22Rv1 (cell line): ENCODE data around the gene APC.

Experiments used
- H3K27ac ChIP-seq: fragments of 450-650 bp; 2 replicates; pipeline ENCODE4 v1.5.1; 2017
- ZFX ChIP-seq: fragments of 450-650 bp; IDR thresholded peaks from 2 replicates; pipeline ENCODE4 v1.6.1; 2017; ENCODE audit warnings: antibody characterized with exemption, borderline replicate concordance
- TF ChIP-seq, protein P1 (sequence below): fragments of 450-650 bp; IDR thresholded peaks from 2 replicates; pipeline ENCODE4 v1.5.1; 2017; ENCODE audit warnings: mild to moderate bottlenecking

APC gene

DNA sequence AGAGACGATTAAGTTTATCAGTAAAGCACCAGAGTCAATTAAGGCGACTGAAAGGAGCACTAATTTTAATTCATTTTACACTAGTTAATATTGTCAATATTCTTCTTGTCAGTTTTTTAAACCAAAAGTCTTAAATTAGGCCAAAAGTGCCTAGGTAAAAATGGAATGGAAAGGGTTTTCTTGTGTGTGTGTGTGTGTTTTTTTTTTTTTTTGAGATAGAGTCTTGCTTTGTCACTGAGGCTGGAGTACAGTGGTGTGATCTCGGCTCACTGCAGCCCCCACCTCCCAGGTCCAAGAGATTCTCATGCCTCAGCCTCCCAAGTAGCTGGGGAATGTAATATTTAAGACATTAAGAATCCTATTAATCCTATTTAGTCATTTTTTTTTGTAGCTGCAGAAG is 3.1 kb upstream of the APC start:
- no peak overlapping the region for H3K27ac ChIP-seq
- TF ChIP-seq, protein P1, sequence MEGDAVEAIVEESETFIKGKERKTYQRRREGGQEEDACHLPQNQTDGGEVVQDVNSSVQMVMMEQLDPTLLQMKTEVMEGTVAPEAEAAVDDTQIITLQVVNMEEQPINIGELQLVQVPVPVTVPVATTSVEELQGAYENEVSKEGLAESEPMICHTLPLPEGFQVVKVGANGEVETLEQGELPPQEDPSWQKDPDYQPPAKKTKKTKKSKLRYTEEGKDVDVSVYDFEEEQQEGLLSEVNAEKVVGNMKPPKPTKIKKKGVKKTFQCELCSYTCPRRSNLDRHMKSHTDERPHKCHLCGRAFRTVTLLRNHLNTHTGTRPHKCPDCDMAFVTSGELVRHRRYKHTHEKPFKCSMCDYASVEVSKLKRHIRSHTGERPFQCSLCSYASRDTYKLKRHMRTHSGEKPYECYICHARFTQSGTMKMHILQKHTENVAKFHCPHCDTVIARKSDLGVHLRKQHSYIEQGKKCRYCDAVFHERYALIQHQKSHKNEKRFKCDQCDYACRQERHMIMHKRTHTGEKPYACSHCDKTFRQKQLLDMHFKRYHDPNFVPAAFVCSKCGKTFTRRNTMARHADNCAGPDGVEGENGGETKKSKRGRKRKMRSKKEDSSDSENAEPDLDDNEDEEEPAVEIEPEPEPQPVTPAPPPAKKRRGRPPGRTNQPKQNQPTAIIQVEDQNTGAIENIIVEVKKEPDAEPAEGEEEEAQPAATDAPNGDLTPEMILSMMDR: no peak
- no peak for TF ChIP-seq ZFX

- H3K27ac ChIP-seq: no peak overlapping the region
- no peak for TF ChIP-seq ZFX
- TF ChIP-seq, protein P1: no peak
Observed at GRCh38 chr5:112735702-112736101, 2.0 kb upstream of the APC start.

DNA sequence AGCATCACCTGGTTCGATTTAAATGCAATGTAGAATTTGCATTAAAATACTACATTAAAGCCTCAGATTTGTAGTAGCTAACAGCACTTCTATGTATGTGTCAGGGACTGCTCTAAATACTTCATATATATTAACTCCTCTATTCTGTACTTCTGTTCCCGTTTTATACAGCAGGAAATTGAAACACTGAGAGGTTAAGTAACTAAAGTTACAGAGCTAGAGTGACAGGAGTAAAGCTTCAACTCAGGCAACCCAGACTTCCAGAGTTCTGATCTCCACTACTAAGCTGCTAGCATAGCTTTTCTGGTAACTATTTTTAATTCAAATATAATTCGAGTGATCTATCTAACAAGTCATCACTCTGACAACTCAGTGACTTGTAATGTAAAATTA is 619 bp upstream of the APC start:
- no peak for TF ChIP-seq ZFX
- TF ChIP-seq, protein P1: no peak
- no peak overlapping the region for H3K27ac ChIP-seq

DNA sequence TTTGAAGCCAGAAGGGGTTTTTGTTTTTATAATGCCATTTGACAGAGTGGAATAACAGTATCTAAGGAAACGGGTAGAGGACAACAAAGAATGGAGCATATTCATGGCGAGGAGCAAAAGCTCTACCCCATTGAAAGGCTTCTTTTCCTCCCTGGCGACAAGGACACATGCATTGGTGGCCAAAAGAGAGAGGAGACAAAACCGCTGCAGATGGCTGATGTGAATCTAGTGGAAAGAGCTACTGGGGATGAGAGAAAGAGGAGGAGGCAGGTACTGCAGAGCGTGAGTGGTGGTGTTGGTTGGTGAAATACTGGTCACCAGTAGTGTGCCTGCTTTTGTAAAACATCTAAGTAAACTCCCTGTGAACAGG is 491 bp downstream of the APC start:
- no peak overlapping the region for H3K27ac ChIP-seq
- no peak for TF ChIP-seq ZFX
- TF ChIP-seq, protein P1: no peak

DNA sequence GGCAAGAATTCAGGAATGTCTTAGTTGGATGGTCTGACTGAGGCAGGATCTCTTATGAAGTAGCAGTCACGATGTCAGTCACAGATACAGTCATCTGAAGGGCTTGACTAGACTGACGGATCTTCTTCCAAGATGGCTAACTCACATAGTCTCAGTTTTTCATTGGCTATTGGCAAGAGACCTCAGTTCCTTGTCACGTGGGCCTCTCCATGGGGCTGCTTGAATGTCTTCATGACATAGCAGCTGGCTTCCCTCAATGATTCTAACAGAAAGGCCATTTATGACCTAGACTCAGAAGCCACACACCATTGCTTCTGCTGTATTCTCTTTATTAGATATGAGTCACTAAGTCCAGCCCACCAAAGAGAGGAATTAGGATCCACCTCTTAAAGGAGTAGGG is 4.7 kb downstream of the APC start:
- no peak overlapping the region for H3K27ac ChIP-seq
- TF ChIP-seq, protein P1: no peak
- no peak for TF ChIP-seq ZFX

GRCh38 chr5:112743631-112744030 is 5.9 kb downstream of the APC start:
- no peak overlapping the region for H3K27ac ChIP-seq
- no peak for TF ChIP-seq ZFX
- TF ChIP-seq, protein P1: no peak

DNA sequence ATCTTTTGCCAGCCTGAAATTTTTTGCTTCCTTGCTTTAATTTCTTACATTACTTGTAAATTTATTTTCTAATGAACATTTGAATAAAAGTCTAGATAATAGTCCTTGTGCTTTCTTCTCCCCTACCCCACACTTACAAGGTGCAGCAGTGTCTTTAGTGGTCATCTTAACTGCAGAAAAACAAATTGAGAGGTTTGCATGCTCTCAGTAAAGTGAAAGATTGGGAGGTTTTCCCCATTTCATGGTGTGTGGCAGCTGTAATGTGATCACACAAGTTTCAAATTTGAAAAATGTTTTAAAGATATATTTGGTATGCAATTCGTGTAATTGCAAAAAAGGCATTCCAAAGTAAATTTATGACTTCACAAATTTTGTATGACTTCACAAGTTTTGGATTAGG is 14.7 kb downstream of the APC start:
- TF ChIP-seq ZFX: no peak
- no peak overlapping the region for H3K27ac ChIP-seq

GRCh38 chr5:112755703-112756102 is 18.0 kb downstream of the APC start:
- TF ChIP-seq ZFX: no peak
- TF ChIP-seq, protein P1: no peak
- no peak overlapping the region for H3K27ac ChIP-seq
